Fibroblast of skin of right biceps (primary cell): ENCODE data around the gene RCOR3.
A peak's percentile ranks its signal among the peaks of the same experiment; 100 is the strongest.
"Not testable (repeated sequence)": the region's sequence is repeated elsewhere in the genome, so short reads cannot be mapped to it uniquely, and the experiment has no call there.

Source experiments
- DNase-seq: peaks from one replicate; pipeline ENCODE4 v3.0.0-alpha.2; 2013

RCOR3 gene

DNA sequence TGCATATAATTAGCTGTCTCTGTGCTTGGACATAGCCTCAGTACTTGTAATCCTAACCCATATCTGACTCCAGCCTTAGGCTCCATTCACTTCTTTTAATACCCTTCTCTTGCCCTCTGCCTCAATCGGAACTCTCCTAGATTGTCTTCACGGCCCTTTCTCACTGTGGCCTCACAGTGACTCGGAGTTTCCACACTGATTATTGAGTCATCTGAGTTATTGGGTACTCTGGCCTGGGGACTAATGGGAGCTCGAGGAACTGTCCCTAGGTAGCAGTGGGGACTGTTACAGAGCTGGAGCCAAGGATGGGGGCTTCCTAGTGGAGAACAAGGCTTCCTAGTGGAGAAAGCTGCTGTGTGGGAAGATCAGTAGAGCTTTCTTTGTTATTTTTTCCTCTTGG is 84.4 kb downstream of the RCOR3 start:
- peak; percentile 28 for DNase-seq

DNA sequence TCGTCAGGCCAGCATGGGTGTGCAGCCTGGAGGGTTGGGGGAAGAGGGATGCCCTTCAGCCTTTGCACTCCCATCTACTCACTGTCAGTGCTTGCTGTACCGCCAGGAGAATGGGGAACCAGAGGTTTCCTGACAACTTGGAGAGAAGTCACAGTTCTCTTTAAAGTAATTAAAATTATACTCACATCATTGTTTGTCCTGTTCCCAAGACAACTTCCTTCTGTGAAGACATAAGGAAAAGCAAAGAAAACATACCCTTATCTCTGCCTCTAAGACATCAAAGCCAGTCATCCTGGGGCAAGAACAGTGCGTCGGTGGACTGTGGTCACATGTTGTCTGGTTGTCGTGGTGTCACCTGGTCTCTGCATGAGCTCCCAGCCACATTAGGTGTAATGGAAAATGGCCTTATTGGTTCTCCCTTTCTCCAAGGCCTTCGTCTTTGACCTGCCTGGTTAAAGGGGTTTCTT is 85.0 kb downstream of the RCOR3 start:
- no peak for DNase-seq

DNA sequence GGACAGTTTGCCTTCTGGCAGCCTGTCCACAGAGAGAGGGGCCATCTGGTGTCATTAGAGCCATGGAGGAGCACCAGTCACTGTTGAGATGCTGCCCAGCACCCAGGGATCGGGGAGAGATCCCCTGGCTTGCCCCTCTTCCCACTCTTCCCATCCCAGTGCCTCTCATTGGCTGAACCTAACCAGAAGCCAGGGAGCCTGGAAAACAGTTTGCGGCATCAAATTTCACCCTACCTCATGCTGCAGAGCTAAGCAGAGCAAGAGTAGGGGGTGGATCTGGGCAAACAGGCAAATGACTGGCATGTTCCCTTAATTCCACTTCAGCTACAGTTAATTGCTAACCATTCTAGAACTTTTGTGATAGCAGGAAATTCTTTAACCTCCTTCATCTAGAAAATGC is 86.6 kb downstream of the RCOR3 start:
- DNase-seq, result peak; percentile 32

DNA sequence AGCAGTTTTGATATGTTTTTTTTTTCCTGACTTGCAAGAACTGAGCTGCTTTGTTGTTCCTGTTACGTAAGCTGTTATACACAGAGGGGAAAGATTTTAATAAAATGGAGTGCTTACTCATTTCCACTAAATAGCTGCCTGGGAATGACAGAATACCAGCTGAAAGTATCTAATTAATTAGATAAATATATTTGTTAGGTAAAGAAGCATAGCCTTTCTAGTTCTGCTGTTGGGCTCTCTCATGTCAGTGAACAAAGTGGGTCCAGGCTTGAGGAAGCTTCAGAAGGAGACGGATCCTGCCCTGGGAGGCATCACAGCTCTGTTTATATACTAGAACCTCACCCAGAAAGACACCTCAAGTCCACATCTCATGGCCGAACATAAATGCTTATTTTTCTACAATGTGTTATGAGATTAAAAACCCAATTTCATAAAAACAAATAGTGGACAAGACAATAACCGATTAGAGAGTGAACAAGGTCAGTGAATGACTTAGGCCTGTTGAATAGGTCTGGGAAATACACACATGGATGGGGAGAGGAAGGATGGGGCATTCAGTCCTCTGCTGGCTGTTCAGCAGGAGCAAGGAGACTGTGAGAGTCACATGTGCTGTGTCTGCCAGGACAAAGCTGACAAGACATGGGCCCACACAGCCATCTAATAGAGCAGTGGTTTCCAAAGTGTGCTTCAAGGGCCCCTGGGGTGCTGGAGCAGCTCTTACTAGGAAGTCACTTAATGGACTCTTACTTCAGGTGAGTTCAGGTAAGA is 88.1 kb downstream of the RCOR3 start:
- DNase-seq, result no peak

DNA sequence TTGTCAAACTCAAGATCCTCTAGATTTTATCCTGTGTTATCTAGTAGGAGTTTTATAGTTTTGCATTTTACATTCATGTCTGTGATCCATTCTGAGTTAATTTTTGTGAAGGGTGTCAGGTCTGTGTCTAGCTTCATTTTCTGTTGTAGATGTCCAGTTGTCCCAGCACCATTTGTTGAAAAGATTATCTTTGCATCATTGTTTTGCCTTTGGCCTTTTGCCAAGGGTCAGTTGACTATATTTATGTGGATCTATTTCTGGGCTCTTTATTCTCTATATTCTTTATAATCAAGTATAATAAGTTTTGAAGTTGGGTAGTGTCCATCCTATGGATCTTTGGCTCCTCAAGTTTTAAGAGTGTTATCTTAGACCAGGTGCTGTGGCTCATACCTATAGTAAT is 89.4 kb downstream of the RCOR3 start:
- DNase-seq, result no peak

DNA sequence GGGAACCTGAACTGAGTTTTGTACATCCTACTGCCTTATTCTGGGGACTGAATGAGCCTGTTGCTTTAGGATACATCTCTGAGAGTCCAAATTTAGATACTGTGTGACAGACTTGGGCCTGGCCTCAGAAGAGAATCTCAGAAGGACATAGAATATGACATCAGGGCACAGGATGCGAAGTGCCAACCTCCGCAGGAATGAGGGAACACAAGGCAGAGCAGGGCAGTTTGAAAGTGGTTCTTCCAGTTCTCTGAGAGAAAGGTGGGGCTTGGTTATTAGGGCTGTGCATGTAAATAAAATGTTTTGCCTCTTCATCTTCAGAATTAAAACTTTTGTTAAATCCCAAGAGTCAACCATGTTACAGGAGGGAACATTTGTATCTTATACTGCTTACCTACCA is 90.6 kb downstream of the RCOR3 start:
- no peak for DNase-seq

DNA sequence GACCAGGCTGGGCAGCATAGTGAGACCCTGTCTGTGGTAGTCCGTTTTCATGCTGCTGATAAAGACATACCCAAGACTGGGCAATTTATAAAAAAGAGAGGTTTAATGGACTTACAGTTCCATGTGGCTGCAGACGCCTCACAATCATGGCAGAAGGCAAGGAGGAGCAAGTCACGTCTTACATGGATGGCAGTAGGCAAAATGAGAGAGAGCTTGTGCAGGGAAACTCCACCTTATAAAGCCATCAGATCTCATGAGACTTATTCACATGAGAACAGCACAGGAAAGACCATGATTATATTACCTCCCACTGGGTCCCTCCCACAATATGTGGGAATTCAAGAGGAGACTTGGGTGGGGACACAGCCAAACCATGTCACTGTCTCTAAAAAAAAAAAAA is 92.9 kb downstream of the RCOR3 start:
- not testable (repeated sequence) for DNase-seq

DNA sequence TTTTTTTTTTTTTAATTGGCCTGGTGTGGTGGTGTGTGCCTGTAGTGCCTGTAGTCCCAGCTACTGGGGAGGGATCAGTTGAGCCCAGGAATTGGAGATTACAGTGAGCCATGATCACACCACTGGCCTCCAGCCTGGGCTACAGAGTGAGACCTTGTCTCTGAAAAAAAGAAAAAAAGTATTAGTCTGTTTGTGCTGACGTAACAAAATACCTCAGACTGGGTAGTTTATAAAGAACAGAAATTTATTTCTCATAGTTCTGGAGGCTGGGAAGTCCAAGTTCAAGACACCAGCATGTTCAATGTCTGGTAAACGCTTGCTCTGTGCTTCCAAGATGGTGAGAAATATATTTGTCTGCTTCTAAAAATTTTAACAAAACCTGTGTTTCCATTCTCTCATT is 93.3 kb downstream of the RCOR3 start:
- no peak for DNase-seq

DNA sequence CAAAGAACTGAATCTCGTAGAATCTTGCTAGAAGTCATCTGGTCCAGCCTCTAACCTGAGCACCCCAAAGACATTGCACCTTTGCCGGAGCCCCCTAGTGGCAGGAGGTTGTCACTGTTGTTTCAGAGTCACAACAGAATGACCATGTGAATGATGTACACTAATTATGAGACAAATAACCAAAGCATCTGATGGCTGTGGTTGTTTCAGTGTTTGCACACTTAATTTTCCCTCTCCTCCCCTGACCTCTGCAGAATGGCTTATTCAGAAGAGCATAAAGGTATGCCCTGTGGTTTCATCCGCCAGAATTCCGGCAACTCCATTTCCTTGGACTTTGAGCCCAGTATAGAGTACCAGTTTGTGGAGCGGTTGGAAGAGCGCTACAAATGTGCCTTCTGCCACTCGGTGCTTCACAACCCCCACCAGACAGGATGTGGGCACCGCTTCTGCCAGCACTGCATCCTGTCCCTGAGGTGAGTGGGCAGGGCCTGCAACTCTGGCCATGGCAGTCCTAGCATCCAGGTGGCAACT is 93.9 kb downstream of the RCOR3 start:
- DNase-seq, result no peak

DNA sequence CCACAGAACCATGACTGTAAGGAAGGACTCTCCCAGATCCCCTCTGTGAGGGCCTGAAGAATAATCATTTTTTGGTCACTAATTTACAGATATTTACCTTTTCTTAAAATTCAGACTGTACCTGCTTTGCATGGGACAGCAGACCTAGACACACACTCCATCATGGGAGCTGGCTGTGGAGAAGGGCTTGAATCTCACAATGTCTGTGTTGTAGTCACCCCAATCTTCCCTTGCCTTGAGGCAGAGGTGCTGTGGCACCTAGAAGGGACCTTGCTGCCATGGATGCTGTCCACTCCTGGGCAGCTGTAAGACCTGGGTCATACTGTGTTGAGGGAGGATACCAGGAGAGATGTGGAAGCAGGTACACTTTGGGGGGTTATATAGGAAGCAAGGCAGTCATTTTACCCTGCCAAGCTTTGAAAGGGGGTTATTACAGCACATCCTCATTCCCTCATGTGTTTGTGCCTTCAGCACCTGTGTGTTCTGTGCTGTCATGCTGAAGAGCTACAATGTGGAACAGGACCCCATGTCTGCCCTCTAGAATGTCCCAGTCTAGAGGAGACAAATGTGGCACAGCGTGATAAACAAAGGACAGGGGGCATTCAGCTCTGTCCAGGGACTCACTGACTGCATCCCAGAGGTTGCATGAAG is 94.5 kb downstream of the RCOR3 start:
- no peak for DNase-seq

DNA sequence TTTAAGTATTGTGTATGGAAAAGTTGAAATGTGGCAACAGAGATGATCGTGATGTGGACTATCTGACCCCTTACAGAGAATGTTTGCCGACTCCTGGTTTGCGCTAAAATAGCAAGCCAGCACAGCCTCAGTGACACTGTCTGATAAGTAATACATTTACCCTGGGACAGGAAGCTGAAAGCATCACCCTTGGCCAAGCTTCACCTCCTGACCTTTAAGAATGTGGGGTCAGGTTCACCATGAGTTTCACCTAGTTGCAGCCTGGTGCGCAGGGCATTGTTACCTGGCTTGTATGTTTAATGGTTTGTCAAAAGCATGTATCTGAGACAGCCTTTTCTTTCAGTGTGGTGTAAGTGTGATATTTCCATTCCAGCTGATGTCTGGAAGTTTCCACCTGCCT is 96.7 kb downstream of the RCOR3 start:
- no peak for DNase-seq

DNA sequence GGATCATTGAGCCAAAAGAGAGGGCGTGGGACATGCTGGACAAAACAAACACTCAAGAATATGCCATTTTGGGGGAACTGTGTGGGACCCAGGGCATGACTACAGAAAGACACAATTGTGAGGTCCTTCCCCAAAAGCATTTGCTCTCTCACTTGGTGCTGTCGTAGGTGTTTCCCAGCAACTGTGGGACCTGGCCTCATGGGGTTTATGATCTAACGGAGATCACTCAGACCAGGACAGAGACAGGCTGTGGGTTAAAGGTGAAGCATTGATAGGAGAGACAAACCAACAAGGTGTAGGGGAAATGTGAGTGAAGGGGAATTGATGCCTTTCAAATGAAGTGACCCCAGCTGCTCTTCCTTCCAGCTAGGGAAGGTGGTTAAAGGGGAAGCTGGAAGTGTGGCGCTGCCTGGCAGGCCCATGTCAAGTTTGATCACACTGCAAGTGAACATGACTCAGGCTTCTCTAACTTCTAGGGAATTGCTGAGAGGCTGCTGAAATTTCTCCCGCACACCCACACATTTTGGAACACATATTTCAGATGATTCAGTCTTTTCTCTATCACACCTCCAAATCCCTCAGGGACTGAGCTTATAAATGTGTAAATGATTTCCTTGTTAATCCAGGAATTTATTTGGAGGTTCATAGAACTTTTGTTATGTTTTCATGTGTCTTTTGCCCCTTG is 97.7 kb downstream of the RCOR3 start:
- peak; percentile 62 for DNase-seq

DNA sequence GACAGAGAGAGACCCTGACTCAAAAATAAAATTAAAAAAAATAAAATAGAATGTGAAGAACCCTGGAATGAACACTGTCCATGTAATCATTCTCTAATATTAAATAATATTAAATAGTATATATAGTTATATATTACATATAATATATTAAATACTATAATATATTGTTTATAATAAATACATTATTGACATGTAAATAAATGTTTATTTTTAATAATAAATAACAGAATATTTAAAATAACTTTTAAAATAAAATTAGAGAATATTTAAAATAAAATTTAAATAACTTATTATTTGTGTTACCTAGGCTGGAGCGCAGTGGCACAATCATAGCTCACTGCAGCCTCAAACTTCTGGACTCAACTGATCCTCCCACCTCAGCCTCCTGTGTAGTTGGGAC is 99.5 kb downstream of the RCOR3 start:
- no peak for DNase-seq

DNA sequence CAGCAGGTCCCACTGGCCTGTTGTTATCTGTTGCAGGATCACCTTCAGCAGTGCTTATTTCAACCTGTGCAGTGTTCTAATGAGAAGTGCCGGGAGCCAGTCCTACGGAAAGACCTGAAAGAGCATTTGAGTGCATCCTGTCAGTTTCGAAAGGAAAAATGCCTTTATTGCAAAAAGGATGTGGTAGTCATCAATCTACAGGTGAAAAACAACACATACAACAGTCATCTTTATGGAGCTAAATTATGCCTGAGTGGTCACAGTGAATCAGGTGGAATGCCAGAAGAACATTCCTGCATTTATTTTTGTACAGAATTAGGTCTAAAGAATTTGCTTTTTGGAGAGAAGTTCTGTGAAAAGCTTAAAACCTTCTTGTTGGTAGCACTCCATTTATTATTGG is 100.7 kb downstream of the RCOR3 start:
- no peak for DNase-seq

DNA sequence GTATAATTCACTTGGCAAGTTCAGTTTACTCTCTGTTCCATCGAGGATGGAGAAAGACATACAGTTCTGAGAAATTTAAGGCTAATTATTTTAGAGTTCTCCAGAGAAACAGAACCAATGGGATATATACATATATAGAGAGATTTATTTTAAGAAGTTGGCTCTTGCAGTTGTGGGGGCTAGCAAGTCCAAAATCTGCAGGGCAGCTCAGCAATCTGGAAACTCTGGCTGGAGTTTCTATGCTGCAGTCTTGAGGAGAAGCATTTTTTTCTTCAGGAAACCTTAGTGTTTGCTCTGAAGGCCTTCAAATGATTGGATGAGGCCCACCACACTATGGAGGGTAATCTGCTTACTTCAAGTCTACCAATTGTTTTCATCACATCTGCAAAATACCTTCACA is 102.0 kb downstream of the RCOR3 start:
- DNase-seq, result no peak
